Left ventricle myocardium inferior (tissue), 1 donor: Measurements from ENCODE around the gene DPH6. TPM values are rescaled to one million over a fixed set of nuclear protein-coding genes. Genes with fewer than 3 reads are reported as not detected.

Experiments used
- DNase-seq: peaks from one replicate; pipeline ENCODE4 v3.0.0-alpha.2; 2020
- H3K27ac ChIP-seq: fragments of 200-600 bp; replicated peaks from 2 replicates; pipeline ENCODE4 v1.8.0; 2021
- H3K27me3 ChIP-seq: fragments of 200-600 bp; 2 replicates; pipeline ENCODE4 v1.8.0; 2021; ENCODE audit warnings: low read depth
- H3K36me3 ChIP-seq: fragments of 200-600 bp; 2 replicates; pipeline ENCODE4 v1.8.0; 2021
- H3K4me1 ChIP-seq: fragments of 200-600 bp; 2 replicates; pipeline ENCODE4 v1.8.0; 2021
- H3K4me3 ChIP-seq: fragments of 200-600 bp; 2 replicates; pipeline ENCODE4 v1.8.0; 2021; ENCODE audit warnings: mild to moderate bottlenecking, moderate library complexity
- H3K9me3 ChIP-seq: fragments of 200-600 bp; replicated peaks from 2 replicates; pipeline ENCODE4 v1.8.0; 2021
- intact Hi-C: fragments of 100-400 bp; cut with micrococcal nuclease; formaldehyde crosslinking; loops from one replicate; pipeline ENCODE4 v1.11.0; 2022
- total RNA-seq: library from RNA; stranded (reverse); fragmentation: NEBNext Ultra II Directional; extraction: Animal tissue kit (Norgen Biotek cat#: 25700); gene quantifications from one replicate; pipeline ENCODE4 v1.2.1, GENCODE V29; 2021
- TF ChIP-seq, protein P1 (sequence below): fragments of 200-600 bp; IDR thresholded peaks from 2 replicates; pipeline ENCODE4 v1.8.0; 2021; ENCODE audit warnings: antibody characterized with exemption, mild to moderate bottlenecking, borderline replicate concordance
- donor health status: DM: no; HTN: yes; CAD: no; lungs with severe emphysema.

Gene DPH6
- total RNA-seq, 1 donor from 2014 or later: 13.9 TPM

DNA sequence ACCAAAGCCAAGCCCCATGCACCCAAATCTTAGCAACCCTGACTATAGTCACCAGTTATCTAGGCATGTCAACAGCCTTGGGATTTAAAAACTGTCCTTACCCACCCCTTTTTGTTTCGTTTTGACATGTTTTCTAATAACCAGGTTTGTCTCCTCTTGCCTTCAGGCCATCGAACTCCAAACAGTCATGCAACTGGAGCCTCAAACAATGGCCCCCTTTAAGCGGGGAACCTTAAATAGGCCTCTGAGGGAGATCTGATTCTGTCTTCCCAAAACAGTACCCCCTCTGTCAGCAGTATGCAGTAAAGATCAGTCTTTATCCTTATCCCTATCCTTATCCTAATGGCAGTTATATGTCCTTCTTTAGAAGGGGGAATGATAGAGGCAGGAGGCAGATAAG is 105.7 kb downstream of the DPH6 start:
- Histone ChIP-seq H3K27ac (no peak overlapping the region), H3K4me1 (peaks cover 4% of the 10 kb centered on the region)
- TF ChIP-seq, protein P1, sequence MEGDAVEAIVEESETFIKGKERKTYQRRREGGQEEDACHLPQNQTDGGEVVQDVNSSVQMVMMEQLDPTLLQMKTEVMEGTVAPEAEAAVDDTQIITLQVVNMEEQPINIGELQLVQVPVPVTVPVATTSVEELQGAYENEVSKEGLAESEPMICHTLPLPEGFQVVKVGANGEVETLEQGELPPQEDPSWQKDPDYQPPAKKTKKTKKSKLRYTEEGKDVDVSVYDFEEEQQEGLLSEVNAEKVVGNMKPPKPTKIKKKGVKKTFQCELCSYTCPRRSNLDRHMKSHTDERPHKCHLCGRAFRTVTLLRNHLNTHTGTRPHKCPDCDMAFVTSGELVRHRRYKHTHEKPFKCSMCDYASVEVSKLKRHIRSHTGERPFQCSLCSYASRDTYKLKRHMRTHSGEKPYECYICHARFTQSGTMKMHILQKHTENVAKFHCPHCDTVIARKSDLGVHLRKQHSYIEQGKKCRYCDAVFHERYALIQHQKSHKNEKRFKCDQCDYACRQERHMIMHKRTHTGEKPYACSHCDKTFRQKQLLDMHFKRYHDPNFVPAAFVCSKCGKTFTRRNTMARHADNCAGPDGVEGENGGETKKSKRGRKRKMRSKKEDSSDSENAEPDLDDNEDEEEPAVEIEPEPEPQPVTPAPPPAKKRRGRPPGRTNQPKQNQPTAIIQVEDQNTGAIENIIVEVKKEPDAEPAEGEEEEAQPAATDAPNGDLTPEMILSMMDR: no peak

DNA sequence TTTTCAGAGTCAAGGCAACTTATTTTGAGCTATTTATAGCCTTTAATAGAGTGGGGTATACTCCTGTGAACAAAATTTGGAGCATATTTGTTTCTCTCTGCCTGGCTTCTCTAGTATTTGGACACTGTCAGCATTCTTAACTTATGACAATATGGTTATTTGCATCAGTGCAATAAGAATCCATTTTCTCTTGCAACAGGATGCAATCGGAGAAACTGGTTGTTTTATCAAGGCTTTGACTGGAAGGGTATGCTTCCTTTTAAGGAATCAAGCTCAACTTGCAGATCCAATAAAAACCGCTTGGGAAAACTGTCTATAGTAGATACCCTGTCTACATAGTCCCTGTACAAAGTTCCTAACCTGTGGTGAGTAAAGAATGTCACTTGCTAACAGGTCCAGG is 106.7 kb downstream of the DPH6 start:
- no peaks in the 10 kb centered on the region for H3K27me3 ChIP-seq
- H3K4me1 ChIP-seq: peaks cover 4% of the 10 kb centered on the region
- no peaks in the 10 kb centered on the region for H3K36me3 ChIP-seq
- TF ChIP-seq, protein P1: no peak
- intact Hi-C loops: no loop called here
- H3K9me3 ChIP-seq: peaks cover 15% of the 10 kb centered on the region
- DNase-seq: no peak
- H3K4me3 ChIP-seq: no peak overlapping the region
- no peak overlapping the region for H3K27ac ChIP-seq

More for the DNA sequence above, 105.7 kb downstream of the DPH6 start:
- intact Hi-C loops: loop anchor here (5.0 kb wide), 1 partner anchor 153 kb away; no protein-coding TSS in a partner anchor
- peaks cover 11% of the 10 kb centered on the region for H3K9me3 ChIP-seq
- no peak for DNase-seq
- H3K27me3 ChIP-seq: no peaks in the 10 kb centered on the region
- H3K36me3 ChIP-seq: no peaks in the 10 kb centered on the region
- no peak overlapping the region for H3K4me3 ChIP-seq

DNA sequence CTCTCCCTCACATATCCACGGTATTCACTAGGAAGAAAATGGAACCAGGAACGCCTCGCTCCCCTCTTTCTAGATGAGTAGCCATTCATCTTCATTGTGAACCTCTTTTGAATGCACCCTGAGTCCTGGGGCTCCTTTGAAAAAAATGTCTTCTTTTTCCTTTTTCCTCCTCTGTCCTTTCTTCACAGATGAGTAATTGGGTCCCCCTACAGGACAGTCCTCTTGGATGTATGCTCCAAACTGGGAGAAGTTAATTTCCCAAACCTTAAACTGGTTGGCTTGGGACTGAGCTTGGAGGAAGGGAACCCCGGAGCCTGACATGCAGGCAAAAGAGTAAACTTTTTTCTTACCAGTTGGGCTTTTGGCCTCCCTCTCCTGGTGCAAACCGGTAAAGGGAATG is 108.8 kb downstream of the DPH6 start:
- Histone ChIP-seq H3K27ac (no peak overlapping the region), H3K4me1 (peaks cover 4% of the 10 kb centered on the region), H3K9me3 (peaks cover 15% of the 10 kb centered on the region), H3K27me3 (no peaks in the 10 kb centered on the region), H3K4me3 (no peak overlapping the region), H3K36me3 (no peaks in the 10 kb centered on the region)
- intact Hi-C loops: no loop called here
- TF ChIP-seq, protein P1: no peak
- DNase-seq: no peak

DNA sequence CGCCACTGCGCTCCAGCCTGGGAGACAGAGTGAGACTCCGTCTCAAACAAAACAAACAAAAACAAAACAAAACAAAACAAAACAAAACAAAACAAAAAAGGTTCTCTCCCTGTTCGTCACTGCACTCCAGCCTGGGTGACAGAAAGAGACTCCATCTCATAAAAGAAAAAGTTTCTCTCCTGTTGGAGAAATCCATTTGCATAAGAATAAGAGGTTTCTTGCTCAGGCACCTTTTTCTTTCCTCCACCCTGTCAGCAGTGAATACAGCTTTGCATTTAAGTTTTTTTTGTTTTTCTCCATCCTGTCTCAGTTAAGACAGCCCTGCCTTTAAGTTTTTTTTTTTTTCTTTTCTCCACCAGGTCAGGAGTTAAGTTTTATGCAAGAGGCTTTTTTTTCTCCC is 109.5 kb downstream of the DPH6 start:
- H3K4me1 ChIP-seq: peaks cover 4% of the 10 kb centered on the region
- H3K36me3 ChIP-seq: no peaks in the 10 kb centered on the region
- no peak overlapping the region for H3K27ac ChIP-seq
- no peak for DNase-seq
- TF ChIP-seq, protein P1: no peak
- peaks cover 13% of the 10 kb centered on the region for H3K9me3 ChIP-seq
- H3K4me3 ChIP-seq: no peak overlapping the region
- intact Hi-C loops: no loop called here
- no peaks in the 10 kb centered on the region for H3K27me3 ChIP-seq

DNA sequence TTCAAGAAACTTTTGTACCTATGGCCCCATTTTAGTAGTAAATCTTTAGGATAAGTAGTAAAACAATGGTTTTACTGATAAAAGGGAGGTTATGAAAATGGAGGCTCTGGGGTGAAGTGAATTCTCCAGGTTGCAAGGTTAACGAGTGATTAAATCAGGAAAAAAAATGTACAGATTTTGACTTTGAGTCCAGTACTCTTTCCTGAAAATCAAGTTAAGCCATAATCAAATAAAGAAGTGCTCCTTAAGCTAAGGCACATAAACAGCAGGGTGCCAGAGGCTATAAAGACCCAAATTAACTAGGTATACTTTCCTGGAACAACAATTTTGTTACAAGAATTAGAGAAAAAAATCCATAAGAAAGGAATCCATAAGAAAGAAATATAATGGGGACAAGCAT is 114.7 kb downstream of the DPH6 start:
- intact Hi-C loops: no loop called here
- TF ChIP-seq, protein P1: no peak

More for the DNA sequence above, 114.7 kb downstream of the DPH6 start:
- no peak for DNase-seq
- Histone ChIP-seq H3K27ac (no peak overlapping the region), H3K36me3 (no peaks in the 10 kb centered on the region), H3K4me1 (peaks cover 3% of the 10 kb centered on the region), H3K9me3 (peaks cover 10% of the 10 kb centered on the region), H3K27me3 (no peaks in the 10 kb centered on the region), H3K4me3 (no peak overlapping the region)
